GM18951 (cell line): ENCODE results near the gene TAB2.

Experiments
- POLR2A ChIP-seq: IDR thresholded peaks from 4 replicates; pipeline ENCODE4 v1.6.1; 2011; ENCODE audit warnings: mild to moderate bottlenecking; ENCODE audit not compliant: insufficient read length, insufficient read depth; ENCODE audit errors: extremely low read depth
- in situ Hi-C: fragments of 300-500 bp; cut with MboI; formaldehyde crosslinking; loops from one replicate; pipeline ENCODE4 v1.12.0; 2022; ENCODE audit warnings: low sequenced_read_pairs, mixed read lengths, inconsistent platforms; ENCODE audit not compliant: unreplicated experiment

Gene TAB2

DNA sequence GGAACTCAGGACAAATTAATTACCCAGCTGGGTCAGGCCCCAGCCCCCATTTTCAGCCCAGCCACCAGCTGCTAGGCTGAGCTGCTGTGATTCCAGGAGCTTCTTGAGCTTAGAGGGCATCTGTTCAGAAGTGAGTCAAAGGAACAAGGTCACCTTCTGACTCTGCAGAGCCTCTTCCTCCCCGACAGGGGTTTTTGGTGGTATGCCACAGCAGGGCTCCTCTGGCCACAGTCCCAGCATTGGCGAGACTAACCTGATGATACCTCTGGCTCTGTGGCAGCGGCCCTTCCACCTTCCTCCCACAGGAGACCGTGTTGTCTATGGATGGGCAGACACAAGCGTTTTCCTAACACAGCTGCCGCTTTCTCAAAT is 127.6 kb downstream of the TAB2 start:
- in situ Hi-C loops = no loop called here
- no peak for TF ChIP-seq POLR2A

DNA sequence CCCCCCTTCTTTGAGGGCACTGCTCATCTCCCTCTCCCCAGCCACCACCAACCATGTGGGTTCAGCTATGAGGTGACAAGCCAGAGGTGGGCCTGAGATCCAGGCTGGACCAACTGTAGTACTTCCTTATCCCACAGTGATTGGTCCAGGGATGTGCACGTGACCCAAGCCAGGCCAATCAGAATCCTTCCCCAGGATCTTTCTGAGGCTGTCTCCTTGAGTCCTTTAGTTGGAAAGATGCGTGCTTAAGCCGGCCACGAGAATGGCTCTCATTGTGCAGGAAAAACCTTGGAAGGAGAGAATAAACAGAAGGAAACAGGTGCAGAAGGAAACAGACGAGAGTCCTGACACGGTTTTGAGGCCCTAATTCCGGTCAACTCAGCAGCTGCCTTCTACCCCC is 128.1 kb downstream of the TAB2 start:
- in situ Hi-C loops = no loop called here
- no peak for TF ChIP-seq POLR2A

DNA sequence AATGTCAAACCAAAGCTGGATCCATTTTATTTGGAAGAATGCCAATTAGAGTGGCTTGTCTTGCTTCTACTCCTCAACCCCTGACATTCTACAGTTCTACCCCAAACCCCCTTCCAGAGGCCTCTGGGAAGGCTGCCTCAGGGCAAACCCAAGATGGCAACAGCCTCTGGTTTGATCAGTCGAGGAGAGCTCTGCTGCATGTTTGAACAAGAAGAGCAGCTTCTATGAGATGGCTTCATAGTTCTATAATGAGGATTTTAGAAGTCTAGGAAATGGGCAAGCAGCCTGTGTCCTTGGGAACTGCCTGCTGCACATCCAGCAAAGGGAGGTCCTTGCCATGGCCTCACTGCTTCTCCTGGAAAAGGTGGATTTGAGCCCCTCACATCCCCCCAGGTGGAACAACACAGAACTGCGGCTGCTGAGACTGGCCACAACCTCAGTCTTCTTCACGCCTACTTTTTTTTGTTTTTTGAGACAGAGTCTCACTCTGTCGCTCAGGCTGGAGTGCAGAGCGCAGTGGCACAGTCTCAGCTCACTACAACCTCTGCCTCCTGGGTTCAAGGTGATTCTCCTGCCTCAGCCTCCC is 129.4 kb downstream of the TAB2 start:
- in situ Hi-C loops = no loop called here
- TF ChIP-seq POLR2A = no peak

DNA sequence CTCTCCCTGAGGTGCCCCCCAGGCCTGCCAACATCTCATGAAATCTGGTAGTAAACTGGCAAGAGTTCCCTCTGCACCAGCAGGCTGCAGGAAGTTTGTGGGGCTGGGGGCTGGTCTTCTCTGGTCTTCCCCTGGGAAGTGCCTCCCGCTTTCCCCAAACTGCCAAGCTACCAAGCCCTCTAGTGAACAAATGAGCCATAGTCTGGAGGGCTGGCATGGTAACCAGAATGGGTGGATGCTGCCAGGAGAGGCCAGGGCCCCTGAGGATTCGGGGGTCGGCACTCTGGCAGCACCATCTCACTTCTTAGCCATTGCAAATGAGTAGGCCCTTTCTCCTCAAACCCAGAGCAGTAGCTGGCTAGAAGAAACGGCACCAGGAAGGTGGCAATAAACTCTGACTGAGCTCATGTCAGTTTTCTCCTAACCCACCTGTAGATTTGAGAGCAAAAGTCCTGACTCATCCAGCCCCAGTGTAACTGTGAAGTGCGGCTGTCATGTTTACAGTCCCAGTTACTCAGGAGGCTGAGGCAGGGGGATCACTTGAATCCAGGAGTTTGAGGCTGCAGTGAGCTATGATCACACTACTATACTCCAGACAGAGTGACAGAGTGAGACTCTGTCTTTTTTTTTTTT is 131.4 kb downstream of the TAB2 start:
- in situ Hi-C loops = no loop called here

DNA sequence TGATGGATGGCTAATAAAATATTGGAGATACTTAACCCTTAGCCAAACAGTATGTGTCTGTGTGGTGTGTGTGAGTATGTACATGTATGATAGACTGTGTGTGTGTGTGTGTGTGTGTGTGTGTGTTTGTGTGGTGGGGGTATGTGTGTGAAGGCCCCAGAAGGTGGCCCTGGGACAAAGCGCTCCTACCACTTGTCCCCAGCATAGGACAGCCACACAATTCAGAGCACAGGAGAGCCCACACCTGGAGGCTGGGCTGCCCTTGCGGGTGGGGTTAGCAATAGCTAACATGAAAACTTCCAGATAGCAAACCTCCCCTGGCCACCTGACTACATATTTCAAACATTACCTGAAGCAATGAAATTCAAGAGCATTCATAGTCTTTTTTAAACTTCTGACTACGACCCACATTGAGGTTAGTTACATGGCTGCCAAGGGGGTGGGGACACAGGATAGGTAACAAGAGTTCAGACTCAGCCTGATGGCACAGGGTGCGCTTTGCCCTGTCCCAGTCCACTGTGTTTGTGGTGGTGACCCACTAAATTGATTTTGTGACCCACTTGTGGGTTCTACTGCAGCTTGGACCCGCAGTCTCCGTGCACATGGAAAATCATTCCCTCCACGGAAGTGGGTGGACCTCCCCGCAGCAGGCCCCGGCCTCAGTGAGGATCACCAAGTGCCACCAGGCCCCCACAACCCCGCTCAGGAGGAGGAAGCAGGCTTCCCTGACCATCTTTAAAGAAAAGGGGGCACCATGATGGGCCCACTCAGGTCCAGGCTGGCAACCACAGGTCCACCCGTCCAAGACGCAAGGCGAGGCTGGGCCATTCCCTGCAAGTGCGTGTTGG is 132.5 kb downstream of the TAB2 start:
- in situ Hi-C loops = no loop called here
- TF ChIP-seq POLR2A = no peak

More for the DNA sequence above, 131.4 kb downstream of the TAB2 start:
- TF ChIP-seq POLR2A = no peak

DNA sequence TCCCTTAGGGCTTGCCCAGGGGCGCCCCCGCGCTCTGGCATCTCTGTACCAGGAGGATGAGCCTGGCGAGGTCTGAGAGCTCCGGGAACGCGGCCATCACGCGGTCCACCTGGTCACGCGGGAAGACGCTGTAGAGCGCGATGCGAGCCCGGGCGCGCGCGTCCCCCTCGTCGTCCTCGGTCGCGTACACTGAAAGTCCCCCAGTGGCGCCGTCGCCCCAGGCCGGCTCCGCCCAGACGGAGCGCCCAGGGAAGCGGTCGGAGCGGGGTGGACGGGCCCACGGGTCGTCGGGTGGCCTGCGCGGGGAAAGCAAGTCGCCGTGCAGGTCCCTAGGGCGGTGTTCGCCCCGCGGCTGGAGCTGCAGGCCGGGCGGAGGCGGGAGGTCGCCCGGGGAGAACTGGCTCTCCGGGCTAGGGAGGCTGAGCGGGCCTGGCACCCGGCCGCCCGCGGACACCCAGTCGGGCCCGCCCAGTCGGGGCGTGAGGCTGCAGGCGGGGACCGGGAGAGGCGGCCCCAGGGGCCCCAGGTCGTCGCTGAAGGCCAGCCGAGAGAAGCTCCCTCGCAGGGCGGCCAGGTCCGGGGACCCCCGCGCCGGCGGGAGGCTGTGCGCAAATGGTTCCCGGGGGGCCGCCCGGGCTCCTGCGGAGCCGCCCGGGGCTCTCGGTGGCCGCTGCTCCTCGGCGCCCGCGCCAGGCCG is 133.3 kb downstream of the TAB2 start:
- in situ Hi-C loops = no loop called here
- TF ChIP-seq POLR2A = no peak

DNA sequence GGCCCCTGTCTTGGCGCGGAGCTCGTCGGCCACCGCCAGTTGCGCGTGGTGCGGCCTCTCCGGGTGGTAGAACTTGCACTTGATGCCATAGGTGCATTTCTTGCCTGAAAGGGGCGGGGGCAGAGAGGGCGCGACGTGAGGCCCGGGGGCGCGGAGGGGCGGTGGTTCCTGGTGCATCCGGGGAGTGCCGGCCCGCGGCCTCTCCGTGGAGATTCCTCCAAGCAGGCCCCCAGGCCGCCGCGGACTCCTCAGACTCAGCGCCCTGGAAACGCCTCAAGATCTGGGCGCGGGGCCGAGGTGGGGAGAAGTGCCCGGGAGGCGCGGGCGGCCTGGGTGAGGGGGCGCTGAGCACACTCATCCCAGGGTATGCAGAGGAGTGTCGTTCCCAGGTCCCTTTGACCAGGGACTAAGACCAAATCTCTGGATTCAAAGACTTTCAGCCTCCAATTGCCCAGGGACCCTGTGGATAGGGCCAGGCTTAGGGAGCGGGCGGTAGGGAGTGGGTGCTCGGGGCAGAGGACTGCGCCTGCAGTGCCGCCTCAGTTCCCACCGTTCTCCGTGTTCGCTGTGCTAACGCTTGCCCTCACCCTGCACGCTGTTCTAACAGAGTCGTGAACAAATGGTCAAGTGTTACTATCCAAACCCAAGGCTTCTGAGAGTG is 134.0 kb downstream of the TAB2 start:
- in situ Hi-C loops = no loop called here
- TF ChIP-seq POLR2A = no peak

DNA sequence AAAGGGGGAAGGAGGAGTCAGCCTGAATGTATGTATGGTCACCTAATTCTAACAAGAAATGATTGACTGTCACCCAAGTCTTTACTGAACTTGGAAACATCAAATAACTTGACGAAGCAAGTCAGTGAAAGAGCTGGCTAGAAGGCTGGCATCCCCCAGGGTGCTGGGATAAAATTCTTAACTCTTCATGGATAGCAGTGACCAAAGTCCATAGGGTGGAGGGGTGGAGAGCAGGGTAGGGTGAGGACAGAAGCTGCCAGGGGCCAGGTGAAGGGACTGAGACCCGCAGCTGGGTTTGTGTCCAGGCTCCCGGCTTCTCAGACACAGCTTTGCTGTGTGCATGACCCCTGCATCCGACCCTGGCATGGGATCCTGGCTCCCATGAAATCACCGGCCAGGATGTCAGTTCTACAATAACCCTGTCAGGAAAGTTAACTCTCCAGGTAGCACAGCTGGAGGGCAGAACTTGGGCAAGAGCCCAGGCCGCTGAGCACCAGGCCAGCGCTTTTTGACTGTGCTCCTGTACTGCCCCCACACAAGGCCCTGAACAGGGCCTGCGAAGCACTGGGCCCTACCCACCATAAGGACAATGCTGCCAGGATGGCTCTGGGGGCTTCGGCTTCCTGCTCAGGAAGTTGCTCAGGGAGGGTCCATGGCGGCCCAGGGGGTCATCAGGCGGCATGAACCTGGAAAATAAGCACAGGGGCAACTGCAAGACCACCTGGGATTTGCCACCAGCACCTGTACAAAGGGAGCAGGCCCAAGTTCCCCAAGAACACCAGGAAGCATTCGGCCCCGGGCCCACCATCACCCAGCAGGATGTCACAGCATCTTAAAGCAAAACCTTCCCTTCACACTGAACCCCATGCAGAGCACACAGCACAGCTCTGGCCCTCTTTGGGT is 134.8 kb downstream of the TAB2 start:
- TF ChIP-seq POLR2A = no peak
- in situ Hi-C loops = no loop called here

DNA sequence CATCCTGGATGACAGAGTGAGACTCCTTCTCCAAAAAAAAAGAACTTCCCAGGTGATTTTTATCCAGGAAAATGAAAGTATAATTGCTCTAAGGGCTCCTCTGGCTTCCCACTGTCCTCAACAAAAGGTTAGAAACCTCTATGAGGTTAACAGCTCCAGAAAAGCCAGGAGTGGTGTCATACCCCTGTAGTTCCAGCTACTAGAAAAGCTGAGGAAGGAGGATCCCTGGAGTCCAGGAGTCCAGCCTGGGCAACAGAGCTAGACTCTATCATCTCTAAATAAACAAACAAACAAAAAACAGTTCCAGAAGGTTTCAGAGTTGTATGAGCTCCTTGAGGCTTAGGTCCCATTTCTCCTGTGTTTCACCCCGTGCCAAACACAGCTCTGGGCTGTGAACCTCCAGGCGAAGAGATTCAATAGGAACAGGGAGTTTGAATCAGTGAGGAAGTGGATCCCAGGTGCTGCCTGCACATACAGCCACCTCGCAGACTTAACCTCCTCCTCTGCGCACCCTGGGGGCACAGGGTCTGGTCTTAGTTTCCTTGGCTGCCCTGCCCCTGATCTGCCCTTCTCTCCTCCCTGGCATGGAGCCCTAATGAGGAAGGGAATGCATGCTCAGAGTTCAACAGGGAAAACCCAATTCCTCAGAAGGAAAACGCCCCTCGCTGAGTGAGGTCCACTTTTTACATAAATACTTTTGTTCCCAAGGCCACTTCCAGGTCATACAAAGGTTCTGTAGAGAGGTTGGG is 136.3 kb downstream of the TAB2 start:
- no peak for TF ChIP-seq POLR2A
- in situ Hi-C loops = no loop called here

DNA sequence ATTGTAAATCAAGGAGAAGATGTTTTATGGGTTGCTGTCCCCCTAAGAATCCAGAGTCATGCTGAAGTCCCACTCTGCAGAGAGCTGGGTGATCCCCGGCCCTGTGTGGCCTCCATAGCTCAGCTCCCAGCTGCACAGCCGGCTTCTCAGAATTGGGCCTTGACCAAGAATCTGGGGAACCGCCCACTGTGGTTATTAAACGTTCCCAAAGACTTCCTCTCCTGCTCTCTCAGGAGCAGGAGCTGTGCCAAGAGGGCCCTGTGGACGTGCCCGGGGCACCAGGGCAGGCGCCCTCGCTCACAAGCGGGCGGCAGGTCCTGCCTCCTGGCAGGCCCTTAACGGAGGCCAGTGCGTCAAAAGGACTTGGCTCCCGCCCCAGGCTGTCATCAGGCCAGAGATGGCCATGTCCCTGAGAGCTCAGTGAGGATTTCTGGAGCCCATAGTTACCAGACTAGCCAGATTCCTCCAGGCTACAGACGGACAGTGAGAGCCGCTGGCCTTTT is 136.9 kb downstream of the TAB2 start:
- in situ Hi-C loops = no loop called here
- no peak for TF ChIP-seq POLR2A

DNA sequence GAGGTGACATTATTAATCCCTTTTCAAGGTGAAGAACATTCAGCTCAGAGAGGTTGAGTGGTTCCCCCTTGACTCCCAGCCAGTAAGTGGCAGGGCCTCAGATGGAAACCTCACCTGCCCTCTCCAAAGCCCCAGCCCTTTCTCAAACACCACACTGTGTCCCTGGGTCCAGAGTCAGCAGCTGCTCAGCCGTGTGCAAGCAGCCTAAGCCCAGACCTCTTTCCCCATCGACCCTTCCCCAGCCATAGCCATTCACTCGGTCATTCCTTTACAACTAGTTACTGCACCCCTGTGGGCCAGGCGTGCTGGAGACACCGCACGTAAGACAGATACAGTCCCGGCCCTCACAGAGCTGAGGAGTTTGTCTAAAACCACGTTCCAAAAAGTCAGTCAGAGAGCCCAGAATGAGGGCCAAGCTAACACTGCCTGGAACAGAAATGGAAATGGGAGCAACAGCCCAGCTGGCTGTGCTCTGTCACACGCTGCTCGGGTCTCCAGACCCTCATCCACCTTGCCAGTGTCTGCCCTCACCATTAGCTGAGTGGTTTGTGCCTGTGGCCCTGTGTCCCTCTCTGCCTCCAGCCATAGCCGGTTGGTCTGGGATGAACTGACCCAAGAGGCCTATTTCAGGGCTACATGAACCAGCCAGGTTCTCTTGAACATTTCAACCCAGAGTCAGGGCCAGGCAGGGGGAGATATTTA is 137.7 kb downstream of the TAB2 start:
- in situ Hi-C loops = no loop called here
- TF ChIP-seq POLR2A = no peak
